DMS 273 (cell line): ENCODE data around the gene CD3G.
"Not testable (repeated sequence)": the region's sequence is repeated elsewhere in the genome, so short reads cannot be mapped to it uniquely, and the experiment has no call there.

Source experiments
- DNase-seq: peaks from one replicate; lab custom pipeline; 2025; ENCODE audit not compliant: unreplicated experiment; lab: John Stamatoyannopoulos, UW

Gene CD3G

GRCh38 chr11:118374729-118375128 is 30.6 kb downstream of the CD3G start:
- DNase-seq: no peak

GRCh38 chr11:118375978-118376377 is 31.8 kb downstream of the CD3G start:
- DNase-seq: no peak

GRCh38 chr11:118379497-118379896 is 35.4 kb downstream of the CD3G start:
- no peak for DNase-seq

GRCh38 chr11:118380571-118380970 is 36.4 kb downstream of the CD3G start:
- DNase-seq: no peak

DNA sequence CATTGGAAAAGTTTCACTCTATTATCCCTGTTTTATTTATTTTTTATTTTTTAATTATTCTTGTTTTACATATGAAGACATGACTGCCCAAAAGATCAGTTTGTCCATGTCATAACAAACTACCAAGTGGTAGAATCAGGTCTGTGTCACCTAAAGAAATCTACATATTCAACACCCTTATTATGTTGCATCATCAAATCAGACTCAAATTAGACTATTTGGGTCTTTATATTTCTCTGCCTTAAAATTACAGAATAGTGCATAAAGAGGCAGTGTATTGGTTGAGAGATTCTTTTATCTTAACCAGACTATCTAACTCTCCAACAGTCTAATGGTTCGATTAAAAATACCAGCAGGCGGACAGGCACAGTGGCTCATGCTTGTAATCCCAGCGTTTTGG is 38.8 kb downstream of the CD3G start:
- no peak for DNase-seq

DNA sequence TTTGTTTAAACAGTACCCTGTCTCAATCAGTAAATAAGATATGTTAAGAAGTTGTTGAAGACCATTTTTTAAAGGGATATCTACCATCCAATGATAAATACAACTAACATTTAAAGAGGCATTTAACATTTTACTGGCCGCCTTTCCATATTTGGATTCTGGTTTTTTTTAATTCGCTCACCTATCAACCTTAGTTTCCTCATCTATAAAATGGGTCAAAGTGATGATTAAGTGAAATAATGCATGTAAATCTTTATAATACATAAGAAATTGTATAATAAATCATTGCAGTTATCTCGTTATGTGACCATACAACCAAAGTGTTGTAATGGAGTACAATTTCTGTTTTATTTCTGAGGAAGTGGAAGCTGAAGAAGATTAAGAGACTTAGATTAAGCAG is 39.5 kb downstream of the CD3G start:
- DNase-seq: no peak

- DNase-seq: no peak
Measured at GRCh38 chr11:118396097-118396501, 52.0 kb downstream of the CD3G start.

GRCh38 chr11:118397448-118397847 is 53.3 kb downstream of the CD3G start:
- DNase-seq: no peak

GRCh38 chr11:118398791-118399559 is 54.8 kb downstream of the CD3G start:
- no peak for DNase-seq

DNA sequence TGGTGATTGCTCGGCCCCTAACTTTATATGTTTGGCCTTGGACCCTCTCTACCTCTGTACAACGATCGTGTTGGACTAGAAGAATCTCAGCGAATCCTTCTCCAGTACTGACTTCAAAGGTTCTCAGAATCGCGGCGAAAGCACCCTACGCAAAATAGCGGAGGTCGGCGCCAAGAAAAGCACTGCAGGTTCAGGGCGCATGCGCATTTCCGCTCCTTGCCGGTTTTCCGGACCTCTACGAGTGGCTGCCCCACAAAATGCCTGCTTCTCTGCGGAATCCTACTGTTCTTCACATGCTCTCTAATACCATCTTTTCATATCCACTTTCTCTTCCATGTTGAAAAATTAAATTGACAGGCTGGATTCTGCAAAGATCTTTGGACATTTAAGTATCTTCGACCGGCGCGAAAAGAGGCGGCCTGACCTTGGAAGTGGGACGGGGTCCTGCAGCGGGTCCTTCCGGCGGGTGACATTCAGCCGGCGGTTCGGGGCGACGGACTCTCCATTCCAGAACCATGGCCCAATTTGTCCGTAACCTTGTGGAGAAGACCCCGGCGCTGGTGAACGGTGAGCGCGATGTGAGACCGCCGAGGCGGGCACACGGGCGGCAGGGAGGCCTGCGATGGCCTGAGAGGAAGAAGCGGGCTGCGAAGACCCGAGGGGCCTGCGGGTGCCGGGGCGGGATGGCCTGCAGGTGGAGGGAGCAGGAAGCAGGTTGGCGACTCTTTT is 57.2 kb downstream of the CD3G start, which contains the start of gene ATP5MG:
Gene ATP5MG, plus strand, starts transcription at position 456 of the 729 bp plus-strand sequence. Its CDS starts 60 bp downstream, at position 516.
- peak; percentile 93 for DNase-seq

GRCh38 chr11:118401880-118402590 is 57.9 kb downstream of the CD3G start:
- DNase-seq: no peak

GRCh38 chr11:118402594-118402993 is 58.5 kb downstream of the CD3G start:
- DNase-seq: not testable (repeated sequence)
